Dedifferentiated amniotic fluid mesenchymal stem cell (primary cell): ENCODE measurements around the gene MASTL.
"Not testable (repeated sequence)": the region's sequence is repeated elsewhere in the genome, so short reads cannot be mapped to it uniquely, and the experiment has no call there.

Experiments used
- DNase-seq: peaks from one replicate; pipeline ENCODE4 v3.0.0-alpha.2; 2016; ENCODE audit errors: extremely low spot score

The MASTL gene

DNA sequence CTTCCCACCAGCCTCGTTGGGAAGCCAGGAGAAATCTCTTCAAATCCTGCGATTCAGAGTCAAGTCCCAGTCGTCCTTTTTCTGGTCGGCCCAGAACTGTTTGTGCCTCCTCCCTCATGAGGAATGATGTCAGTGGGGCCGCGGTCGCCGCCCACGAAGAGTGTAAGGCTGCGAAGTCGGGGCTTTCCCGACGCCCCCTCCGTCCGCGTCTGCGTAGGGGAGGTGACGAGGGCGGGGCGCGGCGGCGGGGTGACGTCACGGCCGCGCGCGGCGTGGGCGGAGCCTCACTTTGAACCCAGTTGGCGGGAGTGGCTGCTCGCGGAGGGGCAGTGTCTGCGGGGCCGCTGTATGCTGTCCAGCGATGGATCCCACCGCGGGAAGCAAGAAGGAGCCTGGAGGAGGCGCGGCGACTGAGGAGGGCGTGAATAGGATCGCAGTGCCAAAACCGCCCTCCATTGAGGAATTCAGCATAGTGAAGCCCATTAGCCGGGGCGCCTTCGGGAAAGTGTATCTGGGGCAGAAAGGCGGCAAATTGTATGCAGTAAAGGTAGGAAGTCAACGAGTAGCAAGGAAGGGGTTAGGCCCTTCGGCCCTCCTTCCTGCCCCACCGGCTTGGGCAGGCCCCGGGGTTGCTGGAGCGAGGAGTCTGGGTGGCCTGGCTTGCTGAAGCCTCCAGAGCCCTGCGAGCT lies at the start of gene MASTL:
TSS of gene MASTL (plus strand) at position 287 of the 689 bp plus-strand sequence. CDS start at position 362, 75 bp downstream.
- peak; percentile 81 for DNase-seq

DNA sequence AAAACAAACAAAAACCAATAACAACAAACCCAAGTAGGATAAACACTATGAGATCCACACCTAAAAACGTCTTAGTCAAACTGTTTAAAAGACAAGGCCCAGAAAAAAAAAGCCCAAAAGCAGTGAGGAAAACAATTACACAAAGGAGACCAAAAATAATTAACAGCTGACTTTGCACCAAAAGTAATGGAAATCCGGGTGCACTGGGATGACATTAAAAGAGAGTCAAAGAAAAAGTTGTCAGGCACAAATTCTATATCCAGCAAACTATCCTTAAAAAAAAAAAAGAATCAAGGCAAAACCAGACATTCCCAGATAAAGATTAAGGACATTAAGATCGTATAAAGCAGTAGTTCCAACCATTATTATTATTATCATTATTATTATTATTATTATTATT lies 47.0 kb upstream of the MASTL start:
- DNase-seq: no peak

DNA sequence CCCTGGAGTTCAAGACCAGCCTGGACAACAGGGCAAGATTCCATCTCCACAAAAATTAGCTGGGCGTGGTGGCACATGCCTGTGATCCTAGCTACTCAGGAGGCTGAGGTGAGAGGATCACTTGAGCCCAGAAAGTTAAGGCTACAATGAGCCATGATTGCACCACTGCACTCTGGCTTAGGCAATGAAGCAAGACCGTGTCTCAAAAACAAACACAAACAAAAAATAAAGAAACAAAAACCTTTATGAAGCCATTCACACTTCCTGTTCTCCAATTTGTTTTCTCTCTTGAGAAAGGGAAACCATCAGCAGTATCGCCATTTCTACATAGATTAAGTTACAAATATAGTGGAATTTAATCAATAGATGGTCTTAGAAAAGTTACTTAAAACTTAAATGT lies 20.8 kb upstream of the MASTL start:
- no peak for DNase-seq

DNA sequence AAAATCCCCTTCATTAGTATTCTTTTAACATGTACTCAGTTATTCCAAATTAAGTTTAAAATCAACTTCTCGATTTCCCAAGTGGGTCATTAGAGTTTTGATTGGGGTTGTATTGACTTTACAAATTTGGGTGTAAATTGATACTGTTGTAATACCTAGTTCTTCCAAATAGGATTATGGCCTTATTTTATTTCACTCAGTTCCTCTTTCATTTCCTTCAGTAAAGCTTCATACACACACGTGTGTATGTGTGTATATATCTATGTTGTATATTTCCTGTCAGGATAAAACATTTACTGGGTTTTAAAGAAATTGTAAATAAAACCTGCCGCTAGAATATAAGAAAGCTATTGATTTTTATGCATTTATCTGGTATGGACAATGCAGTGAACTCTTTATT lies 16.9 kb upstream of the MASTL start:
- DNase-seq: no peak

DNA sequence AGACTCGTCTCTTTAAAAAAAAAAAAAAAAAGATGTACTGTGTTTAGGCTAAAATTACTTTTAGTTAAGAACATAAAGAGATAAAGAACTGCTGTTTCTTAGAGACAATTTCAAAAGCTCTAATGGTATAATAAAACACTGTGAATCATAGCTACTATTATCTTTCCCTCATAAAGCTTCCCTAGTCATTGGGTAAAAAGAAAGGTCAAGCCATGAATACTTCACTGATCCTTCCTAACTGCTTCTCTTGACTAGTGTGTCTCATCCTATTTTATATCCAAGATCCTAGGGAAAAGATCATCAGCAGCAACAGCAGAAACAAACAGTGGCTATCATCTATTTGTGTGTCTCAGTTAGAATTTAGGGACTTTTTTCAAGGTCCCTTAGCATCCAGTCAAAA lies 11.5 kb upstream of the MASTL start:
- no peak for DNase-seq

DNA sequence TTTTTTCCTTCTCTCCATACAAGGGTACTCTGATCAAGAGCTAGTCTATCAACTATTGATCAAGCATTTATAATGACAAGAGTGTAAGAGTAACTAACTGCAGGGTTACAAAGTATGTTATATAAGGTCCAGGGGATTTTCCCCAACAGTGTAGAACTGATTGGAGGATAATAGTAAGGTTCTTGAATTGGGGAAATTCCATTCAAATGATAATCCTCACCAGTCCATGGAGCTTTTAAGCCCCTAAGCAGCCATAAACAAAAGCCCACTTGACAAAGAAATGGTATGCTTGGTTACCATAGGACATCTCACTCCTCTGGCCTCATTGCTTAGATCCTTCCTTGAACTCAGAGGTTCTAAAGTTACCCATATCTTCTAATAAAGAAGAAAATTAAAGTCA lies 9.2 kb upstream of the MASTL start:
- DNase-seq: no peak

DNA sequence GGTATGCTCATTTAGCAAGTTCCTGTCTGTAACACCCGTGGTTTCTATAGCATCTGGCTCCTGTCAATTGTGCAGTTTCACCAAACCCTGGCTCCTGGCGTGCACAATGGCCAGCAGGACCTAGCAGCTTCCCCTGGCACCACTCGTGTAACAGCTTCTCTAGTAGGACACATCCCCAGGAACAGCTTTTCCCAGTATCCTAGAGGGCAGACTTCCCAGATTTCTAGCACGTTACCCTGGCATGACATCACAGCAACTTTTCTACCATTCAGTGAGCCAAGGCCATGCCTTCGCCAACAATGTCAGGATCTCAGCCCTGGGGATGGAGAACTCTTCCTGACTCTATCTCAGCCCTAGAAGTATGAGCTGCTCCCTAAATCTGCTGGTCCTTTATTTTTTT lies 7.5 kb upstream of the MASTL start:
- DNase-seq: no peak

DNA sequence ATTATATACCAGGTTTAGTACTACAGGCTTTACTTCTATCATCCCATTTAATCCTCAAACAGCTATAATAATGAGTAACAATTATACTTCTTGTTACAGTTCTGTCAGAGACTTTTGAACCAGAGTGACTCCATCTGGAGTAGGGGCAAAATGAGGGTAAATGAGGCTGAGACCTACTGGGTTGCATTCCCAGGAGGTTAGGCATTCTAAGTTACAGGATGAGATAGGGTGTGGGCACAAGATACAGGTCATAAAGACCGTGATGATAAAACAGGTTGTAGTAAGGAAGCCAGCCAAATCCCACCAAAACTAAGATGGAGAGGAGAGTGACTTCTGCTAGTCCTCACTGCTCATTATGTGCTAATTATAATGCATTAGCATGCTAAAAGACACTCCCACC lies 4.9 kb upstream of the MASTL start:
- no peak for DNase-seq

DNA sequence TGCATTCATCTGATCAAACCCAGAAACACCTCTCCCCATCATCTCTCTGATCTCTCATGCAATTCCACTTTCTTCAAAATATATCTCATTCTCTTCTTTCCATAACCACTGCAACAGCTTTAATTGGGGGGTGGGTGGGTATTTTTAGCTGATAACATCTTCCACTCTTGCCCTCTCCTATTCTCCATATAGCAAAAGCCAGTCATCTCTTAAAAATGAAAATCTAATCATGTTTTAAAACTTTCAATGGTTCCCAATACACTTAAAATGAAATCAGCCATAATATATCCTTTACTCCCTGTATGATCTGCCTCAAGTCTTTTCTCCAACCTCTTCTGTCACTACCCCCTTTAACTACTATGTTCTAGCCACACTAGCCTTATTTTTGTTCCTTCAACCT lies 2.5 kb upstream of the MASTL start:
- no peak for DNase-seq

DNA sequence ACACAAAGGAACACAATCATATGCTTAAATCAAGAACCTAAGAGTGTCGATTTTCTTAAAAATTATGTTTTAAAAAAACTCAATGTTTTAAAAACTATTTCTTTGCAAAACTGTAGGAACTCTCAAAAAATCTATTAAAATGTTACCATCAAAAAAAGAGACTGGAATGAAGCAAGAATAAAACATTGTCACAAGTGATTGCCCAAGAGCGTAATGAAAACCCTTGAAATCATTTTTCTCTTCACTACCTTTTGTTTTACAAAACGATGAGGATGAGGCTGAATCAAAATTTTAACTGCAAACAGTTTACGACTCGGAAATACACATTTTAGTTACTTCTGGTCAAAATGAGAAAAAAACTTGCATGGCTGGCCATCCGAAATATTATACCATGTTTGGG lies 1.8 kb upstream of the MASTL start:
- DNase-seq: no peak

DNA sequence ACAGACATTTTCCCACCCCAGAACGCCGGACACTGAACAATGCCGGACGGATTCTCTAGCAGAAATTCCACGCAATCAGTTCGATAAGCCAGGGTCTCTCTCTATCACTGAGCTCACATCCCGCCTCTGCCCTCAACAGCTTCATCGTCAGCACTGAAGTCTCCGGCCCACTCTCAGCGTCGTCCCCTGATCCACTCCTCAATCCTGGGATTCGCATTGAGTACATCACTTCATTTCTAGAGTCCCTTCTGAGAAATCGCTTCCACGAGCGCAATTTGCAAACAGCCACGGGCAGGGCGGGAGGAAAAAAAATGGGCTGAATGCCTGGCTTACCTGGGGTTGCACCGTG lies 1.3 kb upstream of the MASTL start:
- DNase-seq: no peak

DNA sequence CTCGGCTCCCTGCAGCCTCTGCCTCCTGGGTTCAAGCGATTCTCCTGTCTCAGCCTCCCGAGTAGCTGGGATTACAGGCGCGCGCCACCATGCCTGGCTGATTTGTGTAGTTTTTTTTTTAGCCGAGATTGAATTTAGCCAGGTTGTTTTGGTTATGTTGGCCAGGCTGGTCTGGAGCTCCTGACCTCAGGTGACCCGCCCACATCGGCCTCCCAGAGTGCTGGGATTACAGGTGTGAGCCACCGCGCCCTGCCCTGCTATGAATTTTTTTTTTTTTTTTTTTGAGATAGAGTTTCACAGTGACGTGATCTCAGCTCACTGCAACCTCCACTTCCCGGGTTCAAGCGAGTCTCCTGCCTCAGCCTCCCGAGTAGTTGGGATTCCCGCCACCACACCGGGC lies 1.4 kb downstream of the MASTL start:
- DNase-seq: not testable (repeated sequence)

DNA sequence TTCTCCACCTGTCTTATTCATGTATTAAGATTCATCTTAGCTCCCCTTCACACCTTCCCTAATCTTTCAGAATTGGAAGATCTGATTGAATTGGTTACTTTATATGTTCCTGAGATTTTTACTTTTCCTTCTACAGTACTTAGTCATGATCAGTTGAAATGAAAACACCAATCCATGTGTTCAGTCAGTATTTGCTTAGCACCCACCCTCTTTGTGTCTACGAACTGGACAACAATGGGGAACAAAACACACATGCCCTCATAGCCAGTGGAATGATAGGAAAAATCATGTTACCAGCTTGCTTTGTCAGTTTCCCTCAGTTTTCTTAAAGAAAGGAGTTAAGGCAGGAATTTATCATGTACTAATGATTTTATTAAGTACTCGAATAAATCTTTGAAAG lies 2.0 kb downstream of the MASTL start:
- no peak for DNase-seq

DNA sequence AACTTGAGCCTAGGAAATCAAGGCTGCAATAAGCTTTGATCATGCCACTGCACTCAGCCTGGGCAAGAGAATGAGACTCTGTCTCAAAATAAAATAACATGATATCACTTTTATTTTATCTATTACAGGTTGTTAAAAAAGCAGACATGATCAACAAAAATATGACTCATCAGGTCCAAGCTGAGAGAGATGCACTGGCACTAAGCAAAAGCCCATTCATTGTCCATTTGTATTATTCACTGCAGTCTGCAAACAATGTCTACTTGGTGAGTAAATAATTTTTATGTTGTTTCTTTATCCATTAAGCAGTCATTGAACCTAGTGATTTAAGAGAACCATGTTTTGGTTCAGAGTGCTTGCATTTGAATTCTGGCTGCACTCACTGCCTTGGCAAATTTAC lies 3.3 kb downstream of the MASTL start:
- DNase-seq: no peak

DNA sequence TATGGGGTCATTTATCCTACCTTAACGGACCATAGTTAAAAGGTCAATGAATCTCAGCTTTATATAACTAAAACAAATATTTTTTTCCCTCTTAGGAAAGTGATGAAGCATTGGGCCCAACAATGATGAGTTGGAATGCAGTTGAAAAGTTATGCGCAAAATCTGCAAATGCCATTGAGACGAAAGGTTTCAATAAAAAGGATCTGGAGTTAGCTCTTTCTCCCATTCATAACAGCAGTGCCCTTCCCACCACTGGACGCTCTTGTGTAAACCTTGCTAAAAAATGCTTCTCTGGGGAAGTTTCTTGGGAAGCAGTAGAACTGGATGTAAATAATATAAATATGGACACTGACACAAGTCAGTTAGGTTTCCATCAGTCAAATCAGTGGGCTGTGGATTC lies 14.7 kb downstream of the MASTL start:
- DNase-seq: no peak

DNA sequence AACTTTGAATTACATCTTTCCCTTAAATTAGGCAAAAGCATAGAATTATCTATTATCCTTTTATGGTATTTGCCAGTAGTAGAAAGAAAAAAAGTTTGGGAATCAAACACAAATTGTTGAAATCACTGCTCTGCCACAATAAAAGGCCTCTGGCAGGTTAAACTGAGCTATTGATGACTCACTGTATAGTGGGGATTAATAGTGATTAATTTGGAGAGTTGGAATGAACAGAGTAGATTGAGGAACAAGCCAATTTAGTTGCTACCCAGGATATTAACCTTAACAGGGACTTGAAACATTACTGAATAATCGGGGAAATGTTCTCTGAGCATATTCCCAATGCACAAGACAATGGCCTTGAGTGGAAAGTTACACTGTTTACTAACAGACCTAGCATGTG lies 33.1 kb downstream of the MASTL start:
- no peak for DNase-seq

DNA sequence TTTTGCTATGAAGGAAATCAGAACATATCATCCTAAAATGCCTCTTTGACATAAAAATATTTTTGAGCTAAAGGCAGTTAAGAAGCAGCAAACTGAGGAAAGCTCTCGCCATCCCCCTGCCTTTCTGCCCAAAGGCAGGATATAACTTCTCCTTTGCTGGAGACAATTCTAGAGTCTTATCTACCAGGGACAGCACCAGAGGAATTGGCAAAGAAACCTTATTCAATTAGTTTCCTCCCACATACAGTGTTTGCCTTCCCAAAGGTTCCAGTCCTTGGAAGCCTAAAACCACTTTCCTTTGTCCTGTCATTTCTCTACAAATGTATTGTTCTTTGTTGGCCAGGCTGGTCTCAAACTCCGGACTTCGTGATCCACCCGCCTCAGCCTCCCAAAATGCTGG lies 33.7 kb downstream of the MASTL start:
- no peak for DNase-seq

DNA sequence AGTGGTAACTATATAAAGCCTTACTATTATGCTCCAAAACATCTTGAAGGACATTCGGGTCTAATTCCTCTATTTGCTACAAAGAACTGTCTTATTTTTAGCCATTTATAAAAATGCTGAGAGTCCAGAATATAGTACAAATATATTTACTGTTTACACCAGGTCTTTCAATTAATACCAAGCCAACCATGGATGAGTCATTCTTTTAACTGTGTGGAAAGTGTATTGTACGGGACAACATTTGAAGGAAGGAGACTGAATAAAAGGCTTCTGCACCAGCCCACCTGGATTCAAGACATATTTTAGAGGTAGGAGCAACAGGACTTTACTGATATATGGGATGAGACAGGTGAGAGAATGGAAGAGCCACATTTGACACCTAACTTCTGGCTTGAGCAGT lies 35.4 kb downstream of the MASTL start:
- DNase-seq: no peak

DNA sequence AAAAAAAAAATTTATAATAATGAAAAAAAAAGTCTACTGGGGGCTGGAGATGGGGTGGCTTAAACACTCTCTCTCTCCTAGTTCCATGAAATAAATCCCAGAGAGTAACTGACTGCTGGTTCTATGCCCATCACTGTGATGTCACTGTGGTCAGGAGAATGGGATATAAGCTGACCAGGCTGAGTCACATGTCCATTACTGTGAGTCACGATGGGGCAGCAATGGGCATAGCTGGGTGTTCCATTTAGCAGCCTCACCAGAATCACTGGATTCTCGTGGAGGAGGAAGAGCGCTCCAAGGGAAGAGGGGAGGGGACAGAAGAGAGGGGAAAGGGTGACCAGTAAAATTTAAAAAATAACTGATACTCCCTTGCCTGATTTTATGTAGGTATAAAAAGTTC lies 37.1 kb downstream of the MASTL start:
- DNase-seq: peak; percentile 84

DNA sequence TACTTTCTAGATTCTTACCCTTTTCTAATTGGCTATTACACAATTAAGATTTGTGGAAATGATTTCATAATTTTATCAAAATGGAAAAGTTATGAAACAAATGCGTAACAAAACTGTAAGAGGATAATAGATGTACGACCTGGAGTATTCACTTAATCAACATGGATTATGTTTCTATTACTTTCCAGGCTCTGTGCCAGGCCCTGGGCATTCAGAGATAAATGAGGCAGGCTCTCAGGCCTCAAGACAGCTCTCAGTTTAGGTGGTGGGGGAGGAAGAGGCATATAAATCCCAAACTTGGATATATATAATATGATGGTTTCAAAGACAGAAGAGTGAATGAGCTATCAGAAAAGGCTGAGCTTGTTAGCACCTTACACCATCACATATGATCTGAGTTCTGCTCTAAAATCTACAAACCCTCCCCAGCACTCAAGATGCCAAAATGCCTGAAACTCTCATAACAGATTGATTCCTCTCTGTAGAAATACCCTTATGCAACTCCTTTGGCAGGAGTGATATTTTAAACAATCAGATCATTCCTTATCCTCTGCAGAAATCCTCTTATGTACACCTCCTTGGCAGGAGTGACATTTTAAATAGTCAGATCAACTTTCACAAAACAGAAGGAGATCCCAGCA lies 42.9 kb downstream of the MASTL start:
- no peak for DNase-seq

DNA sequence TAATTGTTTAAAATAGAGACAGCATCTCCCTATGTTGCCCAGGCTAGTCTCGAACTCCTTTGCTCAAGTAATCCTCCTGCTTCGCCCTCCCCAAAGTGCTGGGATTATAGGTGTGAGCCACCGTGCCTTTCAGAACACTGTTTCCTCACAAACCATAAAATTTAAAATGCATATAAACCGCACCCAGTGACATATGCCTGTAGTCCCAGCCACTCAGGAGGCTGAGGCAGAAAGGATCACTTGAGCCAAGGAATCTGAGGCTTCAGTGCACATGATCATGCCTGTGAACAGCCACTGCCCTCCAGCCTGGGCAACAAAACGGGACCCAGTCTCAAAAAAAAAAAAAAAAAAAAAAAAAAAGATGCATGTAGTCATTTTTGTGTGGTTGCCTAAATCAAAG lies 48.7 kb downstream of the MASTL start:
- no peak for DNase-seq

DNA sequence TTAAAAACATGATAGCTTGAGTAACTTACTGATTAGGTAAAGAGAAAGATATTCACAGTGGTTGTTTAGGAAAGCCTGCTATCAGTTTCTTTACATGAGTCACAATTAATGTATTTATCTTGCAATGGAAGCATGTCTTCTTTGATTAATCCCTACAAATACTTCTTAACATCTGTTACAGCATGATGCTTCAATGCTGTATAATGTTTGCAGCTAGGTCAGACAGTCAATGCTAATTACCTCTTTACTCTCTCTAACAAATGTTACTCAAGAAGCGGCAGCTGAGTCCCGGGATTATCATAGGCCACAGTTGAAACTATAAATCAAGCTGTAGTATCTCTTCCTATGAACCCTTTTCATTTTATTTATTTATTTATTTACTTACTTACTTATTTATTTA lies 52.2 kb downstream of the MASTL start:
- no peak for DNase-seq

DNA sequence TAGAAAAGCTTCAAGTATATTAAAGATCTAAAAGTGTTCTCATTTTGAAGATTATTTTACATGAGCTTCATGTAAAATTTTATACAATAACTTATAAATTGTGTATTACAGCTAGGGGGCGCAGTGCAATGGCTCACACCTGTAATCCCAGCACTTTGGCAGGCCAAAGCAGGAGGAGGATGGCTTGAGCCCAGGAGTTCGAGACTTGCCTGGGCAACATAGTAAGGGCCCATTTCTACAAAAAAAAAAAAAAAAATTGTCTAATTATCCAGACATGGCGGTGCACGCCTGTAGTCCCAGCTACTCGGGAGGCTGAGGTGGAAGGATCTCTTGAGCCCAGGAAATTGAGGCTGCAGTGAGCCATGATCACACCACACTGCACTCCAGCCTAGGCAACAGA lies 68.8 kb downstream of the MASTL start:
- DNase-seq: no peak

DNA sequence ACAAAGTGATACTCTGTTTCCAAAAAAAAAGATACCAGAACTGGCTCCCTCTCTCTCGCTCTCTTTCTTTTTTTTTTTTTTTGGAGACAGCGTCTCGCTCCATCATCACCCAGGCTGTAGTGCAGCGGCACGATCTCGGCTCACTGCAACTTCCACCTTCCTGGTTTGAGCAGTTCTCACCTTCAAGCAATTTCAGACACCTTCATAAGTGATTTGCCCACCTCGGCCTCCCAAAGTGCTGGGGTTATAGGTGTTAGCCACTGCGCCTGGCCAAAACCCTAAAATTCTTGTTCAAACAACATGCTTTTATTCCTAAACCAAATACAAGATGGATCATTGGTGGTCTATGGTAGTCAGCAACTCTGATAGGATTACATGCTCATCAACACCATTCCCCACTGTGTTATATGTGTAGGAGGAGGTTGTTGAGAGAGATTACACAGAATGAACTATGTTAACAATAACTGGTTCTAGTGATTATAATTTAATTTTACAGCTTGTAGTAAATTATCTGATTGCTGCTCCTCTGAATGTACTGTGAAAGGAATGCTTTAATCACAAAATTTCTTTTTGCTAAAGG lies 69.9 kb downstream of the MASTL start:
- no peak for DNase-seq
